ENCODE measurements around the gene PHLDB1.

- TF ChIP-seq NFIC (IDR thresholded peaks at IDR 0.05) (no peak), REST (IDR thresholded peaks at IDR 0.05; ENCODE audit: low read depth) (no peak), RAD21 (IDR thresholded peaks at IDR 0.05; ENCODE audit: low read depth) (no peak), CEBPB (IDR thresholded peaks at IDR 0.05) (no peak), YY1 (IDR thresholded peaks at IDR 0.05; ENCODE audit: low read depth) (no peak)
Measured at GRCh38 chr11:118569670-118570069, 37.7 kb upstream of the PHLDB1 start.
